SK-N-SH (cell line): ENCODE data around the gene CSNK1A1L. TPM values are rescaled to one million over a fixed set of nuclear protein-coding genes. Genes with fewer than 3 reads are reported as not detected.

Experiments
- CTCF ChIA-PET: fragments of 300-600, 350-600 bp; formaldehyde crosslinking; extraction: SDS; loops from one replicate; lab custom pipeline; 2021; lab: Yijun Ruan, JAX
- POLR2A ChIA-PET: fragments of 350-600 bp; sonication (Branson Sonifier 250); formaldehyde crosslinking; extraction: SDS; loops from one replicate; lab custom pipeline; 2020; ENCODE audit warnings: antibody characterized with exemption, inconsistent platforms; lab: Yijun Ruan, JAX
- DNase-seq: peaks from one replicate; pipeline ENCODE4 v3.0.0; 2012
- H2AFZ ChIP-seq: fragments of 200-600 bp; sonication (generic); 2 replicates; pipeline ENCODE4 v1.8.1; 2016; ENCODE audit warnings: antibody characterized with exemption, mild to moderate bottlenecking, low read depth
- H3F3A ChIP-seq: fragments of 200-600 bp; sonication (generic); replicated peaks from 2 replicates; pipeline ENCODE3; 2016; ENCODE audit warnings: antibody characterized with exemption, mild to moderate bottlenecking; ENCODE audit not compliant: insufficient read depth
- H3K27ac ChIP-seq, 2 experiments: fragments of 200-500 bp in 1 of 2; fragments of 200-600 bp in 1 of 2; sonication (Bioruptor generic) in 1 of 2; sonication (generic), shearing (Covaris generic) in 1 of 2; 2 replicates each; pipeline versions ENCODE4 v1.5.1 to v1.6.1; 2014 to 2016; ENCODE audit warnings: low read depth in 2 of 2, inconsistent platforms in 1 of 2, low read length in 1 of 2, mild to moderate bottlenecking in 1 of 2, mixed read lengths in 1 of 2
- H3K27me3 ChIP-seq: fragments of 200-600 bp; sonication (generic), shearing (Covaris generic); 2 replicates; pipeline ENCODE4 v1.6.1; 2016; ENCODE audit warnings: mixed run types; ENCODE audit not compliant: insufficient read depth
- H3K36me3 ChIP-seq, 2 experiments: fragments of 200-500 bp in 1 of 2; fragments of 200-600 bp in 1 of 2; sonication (Bioruptor generic) in 1 of 2; sonication (generic) in 1 of 2; replicated peaks in 1 of 2; 2 replicates each; pipeline versions ENCODE3 to v1.5.1; 2014 to 2016; ENCODE audit warnings: low read length in 1 of 2, mild to moderate bottlenecking in 1 of 2; ENCODE audit not compliant: insufficient read depth in 2 of 2, control insufficient read depth in 1 of 2
- H3K4me1 ChIP-seq, 2 experiments: fragments of 200-500 bp in 1 of 2; fragments of 200-600 bp in 1 of 2; sonication (Bioruptor generic) in 1 of 2; sonication (generic), shearing (Covaris generic) in 1 of 2; 2 replicates each; pipeline versions ENCODE4 v1.5.1 to v1.6.1; 2014 to 2016; ENCODE audit warnings: low read depth in 1 of 2, low read length in 1 of 2, mixed run types in 1 of 2; ENCODE audit not compliant: insufficient read depth in 2 of 2, control insufficient read depth in 1 of 2
- H3K4me2 ChIP-seq: fragments of 200-600 bp; sonication (generic), shearing (Covaris generic); 2 replicates; pipeline ENCODE4 v1.6.1; 2017; ENCODE audit warnings: mixed run types
- H3K4me3 ChIP-seq, 2 experiments: fragments of 200-500 bp in 1 of 2; fragments of 200-600 bp in 1 of 2; sonication (Bioruptor generic) in 1 of 2; sonication (generic), shearing (Covaris generic) in 1 of 2; 2 replicates each; pipeline versions ENCODE4 v1.5.1 to v1.8.1; 2014 to 2016; ENCODE audit warnings: low read depth in 2 of 2, inconsistent platforms in 1 of 2, low read length in 1 of 2, mild to moderate bottlenecking in 1 of 2, mixed read lengths in 1 of 2, moderate library complexity in 1 of 2
- H3K79me2 ChIP-seq: fragments of 200-600 bp; sonication (generic); 2 replicates; pipeline ENCODE4 v1.8.1; 2017; ENCODE audit warnings: mild to moderate bottlenecking; ENCODE audit not compliant: insufficient read depth
- H3K9ac ChIP-seq: fragments of 200-600 bp; sonication (generic); 2 replicates; pipeline ENCODE4 v1.6.1; 2017; ENCODE audit warnings: mixed run types
- H3K9me2 ChIP-seq: fragments of 200-600 bp; sonication (generic); 2 replicates; pipeline ENCODE4 v1.6.1; 2017; ENCODE audit warnings: mixed run types
- H3K9me3 ChIP-seq: fragments of 200-600 bp; sonication (generic); 2 replicates; pipeline ENCODE4 v1.6.1; 2017; ENCODE audit warnings: mixed run types, mild to moderate bottlenecking, moderate library complexity
- H4K20me1 ChIP-seq: fragments of 200-600 bp; sonication (generic); 2 replicates; pipeline ENCODE4 v1.6.1; 2017; ENCODE audit warnings: mild to moderate bottlenecking, mixed run types; ENCODE audit not compliant: insufficient read depth
- CHD2 ChIP-seq: fragments of 150-350 bp; IDR thresholded peaks from 2 replicates; pipeline ENCODE4 v1.6.1; 2018; ENCODE audit warnings: low read length; ENCODE audit not compliant: partially characterized antibody
- EZH2phosphoT487 ChIP-seq: fragments of 200-600 bp; sonication (generic); IDR thresholded peaks from 2 replicates; pipeline ENCODE4 v1.6.1; 2017; ENCODE audit warnings: low read depth, mixed run types, mild to moderate bottlenecking, antibody characterized with exemption, moderate library complexity, borderline replicate concordance
- FOSL2 ChIP-seq: IDR thresholded peaks from 2 replicates; pipeline ENCODE4 v1.4.0; 2012; ENCODE audit warnings: low read depth, mild to moderate bottlenecking, moderate library complexity, borderline replicate concordance
- FOXJ3 ChIP-seq: sonication (generic); formaldehyde crosslinking; IDR thresholded peaks from 2 replicates; pipeline ENCODE4 v1.5.1; 2020; ENCODE audit warnings: mild to moderate bottlenecking, missing genetic modification reagents
- GABPA ChIP-seq: IDR thresholded peaks from 2 replicates; pipeline ENCODE4 v1.4.0; 2012; ENCODE audit warnings: low read depth, mild to moderate bottlenecking
- GATA2 ChIP-seq: sonication (generic); formaldehyde crosslinking; IDR thresholded peaks from 2 replicates; pipeline ENCODE4 v1.5.0; 2020; ENCODE audit warnings: mild to moderate bottlenecking, missing genetic modification reagents
- IRF3 ChIP-seq: fragments of 150-350 bp; IDR thresholded peaks from 2 replicates; pipeline ENCODE4 v1.6.1; 2016; ENCODE audit warnings: mild to moderate bottlenecking, low read depth, low read length
- MEF2A ChIP-seq: IDR thresholded peaks from 2 replicates; pipeline ENCODE4 v1.4.0; 2012; ENCODE audit warnings: low read depth, borderline replicate concordance
- MXI1 ChIP-seq: IDR thresholded peaks from 2 replicates; pipeline ENCODE4 v1.6.1; 2012; ENCODE audit warnings: mild to moderate bottlenecking, low read depth, low read length, improper control_type of control experiment
- NFIC ChIP-seq: IDR thresholded peaks from 2 replicates; pipeline ENCODE4 v1.4.0; 2012; ENCODE audit warnings: borderline replicate concordance
- NRF1 ChIP-seq: IDR thresholded peaks from 2 replicates; pipeline ENCODE4 v1.6.1; 2012; ENCODE audit warnings: low read depth, mild to moderate bottlenecking, low read length
- PBX3 ChIP-seq: IDR thresholded peaks from 2 replicates; pipeline ENCODE4; 2012
- RCOR1 ChIP-seq: fragments of 150-350 bp; IDR thresholded peaks from 2 replicates; pipeline ENCODE4 v1.6.1; 2017; ENCODE audit warnings: antibody characterized with exemption, low read length
- RXRA ChIP-seq: IDR thresholded peaks from 2 replicates; pipeline ENCODE4 v1.4.0; 2012; ENCODE audit warnings: low read depth, mild to moderate bottlenecking, borderline replicate concordance
- TAF1 ChIP-seq: IDR thresholded peaks from 2 replicates; pipeline ENCODE4 v1.6.1; 2012; ENCODE audit warnings: low read depth, mild to moderate bottlenecking, low read length, moderate library complexity, borderline replicate concordance
- TEAD4 ChIP-seq: IDR thresholded peaks from 2 replicates; pipeline ENCODE4 v1.4.0; 2012; ENCODE audit warnings: mild to moderate bottlenecking, borderline replicate concordance; ENCODE audit not compliant: insufficient read depth
- USF2 ChIP-seq: fragments of 150-350 bp; IDR thresholded peaks from 2 replicates; pipeline ENCODE4 v1.6.1; 2017; ENCODE audit warnings: antibody characterized with exemption, low read length, low read depth, borderline replicate concordance
- YY1 ChIP-seq: IDR thresholded peaks from 2 replicates; pipeline ENCODE4 v1.4.0; 2012; ENCODE audit warnings: low read depth, mild to moderate bottlenecking
- ZBTB33 ChIP-seq: IDR thresholded peaks from 2 replicates; pipeline ENCODE4 v1.4.0; 2012; ENCODE audit warnings: low read depth, borderline replicate concordance
- WGBS: methylation state at CpG from one replicate; pipeline ENCODE4 v1.1.6; 2017; ENCODE audit warnings: low lambda C conversion rate; 5-methylcytosine and 5-hydroxymethylcytosine counted together
- polyA plus RNA-seq, 3 experiments: library from polyadenylated mRNA; depleted of rRNA; stranded (reverse); fragments of >200 nt; gene quantifications; 2 replicates each; pipeline ENCODE4 v1.2.3, GENCODE V29; 2012

CSNK1A1L gene
- polyA plus RNA-seq, 1 of the 3 experiments (the other 2 are of a cell fraction) = not detected

- no peak overlapping the region for H2AFZ ChIP-seq
- CTCF ChIA-PET = interaction anchor here (0.6 kb wide), 1 partner anchor 21 kb away, joined by 3 read pairs; no protein-coding TSS in a partner anchor
- no peak overlapping the region for H3K4me3 ChIP-seq
- no peaks in the 10 kb centered on the region for H3K27me3 ChIP-seq
- POLR2A ChIA-PET = no interaction called here
- no peaks in the 10 kb centered on the region for H3K9me3 ChIP-seq
- WGBS = 10% methylated on average over 1 of the region's 1 CpG
- TF ChIP-seq MXI1 = no peak
- TF ChIP-seq YY1 = no peak
- no peak for TF ChIP-seq MEF2A
- no peak for TF ChIP-seq ZBTB33
- TF ChIP-seq TEAD4 = no peak
- no peak for TF ChIP-seq TAF1
- no peak for TF ChIP-seq GABPA
- TF ChIP-seq IRF3 = no peak
- TF ChIP-seq USF2 = no peak
- TF ChIP-seq EZH2phosphoT487 = no peak
- TF ChIP-seq GATA2 (CRISPR knock-in tag) = no peak
- TF ChIP-seq PBX3 = no peak
- no peak for TF ChIP-seq RXRA
- TF ChIP-seq NFIC = no peak
- TF ChIP-seq FOXJ3 (CRISPR knock-in tag) = no peak
- TF ChIP-seq NRF1 = no peak
- TF ChIP-seq RCOR1 = no peak
- no peak for TF ChIP-seq FOSL2
- TF ChIP-seq CHD2 = no peak
- TF ChIP-seq, all 33 proteins: peak for 0
- H3K36me3 ChIP-seq = no peaks in the 10 kb centered on the region
- H3F3A ChIP-seq = no peaks in the 10 kb centered on the region
- no peaks in the 10 kb centered on the region for H4K20me1 ChIP-seq
- no peak for DNase-seq
- no peaks in the 10 kb centered on the region for H3K79me2 ChIP-seq
- H3K4me2 ChIP-seq = no peak overlapping the region
- no peak overlapping the region for H3K9ac ChIP-seq
- no peaks in the 10 kb centered on the region for H3K9me2 ChIP-seq
- no peak overlapping the region for H3K27ac ChIP-seq
- no peaks in the 10 kb centered on the region for H3K4me1 ChIP-seq
These were observed 4.3 kb downstream of the CSNK1A1L start for GRCh38 chr13:37101201-37101600.
